Stimulated activated CD8-positive, alpha-beta memory T cell treated with anti-CD3 and anti-CD28 coated beads, Interleukin-12 subunit alpha, Interleukin-12 subunit beta, amount 100 ng/mL, for 4 hours (primary cell): Measurements from ENCODE around the gene DSP.

ENCODE experiments used
- DNase-seq: peaks from one replicate; pipeline ENCODE4 v3.0.0-alpha.2; 2020; ENCODE audit warnings: low read depth

Gene DSP

DNA sequence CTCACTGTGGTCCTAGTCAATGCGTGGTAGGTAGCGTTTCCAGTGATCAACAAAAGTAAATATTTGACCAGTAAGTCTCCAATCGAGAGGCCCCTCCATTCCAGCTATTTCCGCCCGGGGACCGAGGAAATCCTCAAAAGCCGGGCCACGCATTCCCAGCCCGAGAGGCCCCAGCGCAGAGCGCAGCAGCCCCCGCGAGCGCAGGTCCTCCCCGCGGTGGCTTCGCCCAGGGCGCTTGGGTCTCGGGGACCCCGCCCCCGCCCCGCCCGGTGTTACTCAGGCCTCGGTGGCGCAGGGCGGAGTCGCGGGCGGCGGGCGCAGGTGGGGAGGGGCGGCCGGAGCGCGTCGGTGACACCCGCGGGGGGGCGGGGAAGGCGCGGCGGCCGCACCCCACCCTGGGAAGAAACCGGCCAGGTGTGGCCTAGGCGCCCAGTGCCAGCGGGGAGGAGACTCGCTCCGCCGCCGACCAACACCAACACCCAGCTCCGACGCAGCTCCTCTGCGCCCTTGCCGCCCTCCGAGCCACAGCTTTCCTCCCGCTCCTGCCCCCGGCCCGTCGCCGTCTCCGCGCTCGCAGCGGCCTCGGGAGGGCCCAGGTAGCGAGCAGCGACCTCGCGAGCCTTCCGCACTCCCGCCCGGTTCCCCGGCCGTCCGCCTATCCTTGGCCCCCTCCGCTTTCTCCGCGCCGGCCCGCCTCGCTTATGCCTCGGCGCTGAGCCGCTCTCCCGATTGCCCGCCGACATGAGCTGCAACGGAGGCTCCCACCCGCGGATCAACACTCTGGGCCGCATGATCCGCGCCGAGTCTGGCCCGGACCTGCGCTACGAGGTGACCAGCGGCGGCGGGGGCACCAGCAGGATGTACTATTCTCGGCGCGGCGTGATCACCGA is at the start of gene DSP:
Gene DSP (plus strand): TSS at position 497 of the 890 bp plus-strand sequence. CDS start 245 bp downstream, at position 742.
- DNase-seq: peak; percentile 16

DNA sequence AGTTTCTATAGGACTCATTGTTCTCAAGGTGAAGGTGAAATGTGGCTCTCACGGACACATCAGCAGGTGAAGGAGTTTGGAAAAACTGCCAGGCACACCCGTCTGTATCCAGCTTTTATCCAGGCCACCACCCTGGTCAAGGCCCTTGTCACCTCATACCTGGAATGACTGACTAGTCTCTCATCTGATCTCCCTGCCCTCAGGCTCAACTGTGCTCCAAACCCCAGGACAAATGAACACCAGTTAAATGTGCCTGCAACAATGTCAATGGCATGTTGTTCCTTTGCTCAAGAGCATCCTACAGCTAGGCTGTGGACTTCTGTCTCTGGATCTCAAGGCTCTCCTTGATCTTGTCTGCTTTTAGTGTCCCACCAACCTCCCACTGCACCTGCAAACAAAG is 47.6 kb upstream of the DSP start:
- DNase-seq: no peak

- no peak for DNase-seq
These were observed 46.8 kb upstream of the DSP start for GRCh38 chr6:7494638-7495037.

- DNase-seq: no peak
These were observed 45.1 kb upstream of the DSP start for GRCh38 chr6:7496266-7496875.

- DNase-seq: no peak
These were observed 40.7 kb upstream of the DSP start for GRCh38 chr6:7500752-7501282.

- DNase-seq: no peak
These were observed 38.7 kb upstream of the DSP start for GRCh38 chr6:7502743-7503142.

DNA sequence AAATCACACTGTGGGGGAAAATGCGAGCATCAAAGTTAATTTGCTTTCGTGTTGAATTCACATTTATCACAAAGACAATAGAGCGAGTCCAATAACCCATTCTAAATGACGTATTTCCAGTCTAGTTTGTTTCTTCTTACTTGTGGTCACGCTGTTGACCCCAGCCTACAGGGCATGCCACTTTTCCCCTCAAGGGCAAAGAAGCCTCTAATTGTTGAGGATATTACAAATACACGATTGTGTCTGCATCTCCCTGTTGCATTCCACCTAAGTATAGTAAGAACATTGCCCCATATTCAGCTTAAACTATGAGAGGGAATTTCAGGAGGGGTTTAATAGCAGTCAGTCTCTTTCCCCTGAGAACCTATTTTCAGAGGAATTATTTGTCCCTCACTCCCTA is 37.4 kb upstream of the DSP start:
- DNase-seq: no peak

- DNase-seq: no peak
These were observed 36.2 kb upstream of the DSP start for GRCh38 chr6:7505189-7505699.

DNA sequence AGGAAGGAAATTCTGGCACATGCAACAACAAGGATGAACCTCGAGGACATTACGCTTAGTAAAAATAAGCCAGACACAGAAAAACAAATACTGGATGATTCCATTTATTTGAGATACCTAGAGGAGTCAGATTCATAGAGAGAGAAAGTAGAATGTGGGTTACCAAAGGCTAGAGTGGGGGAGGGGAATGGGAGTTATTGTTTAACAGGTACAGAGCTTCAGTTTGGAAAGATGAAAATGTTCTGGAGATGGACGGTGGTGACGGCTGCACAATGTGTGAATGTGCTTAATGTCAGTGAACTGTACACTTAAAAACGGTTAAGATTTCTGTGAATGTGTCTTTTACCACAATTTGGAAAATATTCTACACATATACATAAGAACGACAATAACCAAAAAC is 33.9 kb upstream of the DSP start:
- no peak for DNase-seq

- no peak for DNase-seq
These were observed 29.2 kb upstream of the DSP start for GRCh38 chr6:7512320-7512719.

DNA sequence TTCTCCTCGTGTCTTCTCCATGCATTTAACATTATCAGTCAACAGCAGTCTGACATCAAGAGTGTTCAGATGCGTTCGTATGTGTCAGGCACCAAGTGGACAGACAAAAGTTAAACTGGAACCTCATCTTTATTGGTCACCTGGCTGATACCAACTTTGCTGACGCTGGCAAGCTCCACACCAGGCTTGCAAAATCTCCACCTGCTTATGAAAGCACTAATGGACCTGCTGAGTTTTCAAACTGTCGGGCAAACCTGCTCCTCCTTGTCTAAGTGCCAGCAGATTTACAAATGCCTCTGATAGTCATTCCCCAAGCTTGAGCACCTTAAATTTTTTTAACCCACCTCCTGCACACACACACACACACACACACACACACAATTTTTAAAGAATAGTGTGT is 27.9 kb upstream of the DSP start:
- DNase-seq: no peak

DNA sequence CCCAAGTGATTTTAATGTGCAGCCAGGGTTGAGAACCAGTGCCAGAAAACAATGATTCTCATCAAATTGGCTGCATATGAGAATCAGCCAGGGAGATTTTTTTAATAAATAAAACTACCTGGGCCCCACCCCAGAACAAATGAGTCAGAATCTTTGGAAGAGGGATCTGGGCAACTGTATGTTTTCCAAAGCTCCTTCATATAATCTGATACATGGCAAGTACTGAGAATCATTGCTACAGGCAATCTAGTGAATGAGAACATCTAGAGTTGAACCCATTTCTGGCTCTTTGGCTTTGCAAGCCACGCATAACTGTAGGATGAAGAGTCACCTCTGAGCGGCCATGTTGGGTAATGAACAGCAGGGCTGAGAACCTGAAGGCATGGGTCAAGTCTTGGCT is 26.1 kb upstream of the DSP start:
- no peak for DNase-seq

- no peak for DNase-seq
These were observed 22.6 kb upstream of the DSP start for GRCh38 chr6:7518877-7519276.

GRCh38 chr6:7522873-7523272 is 18.6 kb upstream of the DSP start:
- DNase-seq: no peak

DNA sequence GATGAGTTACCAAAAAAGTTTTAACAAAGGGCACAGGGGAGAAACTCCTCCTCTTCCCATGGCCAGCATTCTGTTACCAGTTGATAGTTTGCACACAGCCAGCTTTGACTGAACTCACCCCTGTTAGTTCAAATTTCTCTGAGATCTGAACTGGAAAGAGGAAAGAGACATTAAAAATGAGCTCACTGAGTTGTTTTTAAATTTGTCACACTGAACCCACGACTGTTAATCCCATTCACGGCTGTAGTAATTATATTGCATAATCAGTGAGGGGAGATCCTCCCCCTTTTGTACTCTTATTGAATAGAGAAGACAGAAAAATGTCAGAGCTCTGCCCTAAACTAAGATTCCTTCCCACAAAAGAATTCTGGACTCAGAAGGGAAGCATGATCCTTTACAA is 17.5 kb upstream of the DSP start:
- DNase-seq: no peak

GRCh38 chr6:7526755-7527154 is 14.7 kb upstream of the DSP start:
- no peak for DNase-seq

DNA sequence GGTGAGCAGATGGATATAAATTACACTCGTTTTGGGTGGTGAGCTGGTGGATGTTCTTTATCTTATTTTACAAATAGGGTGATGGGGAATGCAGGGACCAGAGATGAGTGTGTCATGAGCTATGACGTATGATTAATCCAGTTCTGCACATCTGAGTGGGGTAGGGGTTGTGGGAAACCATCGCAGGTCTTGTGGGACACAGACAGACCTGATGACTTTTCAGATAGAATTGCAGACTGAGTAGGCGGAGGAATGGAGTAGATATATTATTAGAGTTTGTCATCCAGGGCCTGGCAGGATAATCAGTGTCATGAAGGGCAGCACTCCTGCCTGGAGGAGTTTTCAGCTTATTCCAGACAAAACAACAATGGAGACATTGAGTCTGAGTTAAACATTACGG is 12.9 kb upstream of the DSP start:
- no peak for DNase-seq

DNA sequence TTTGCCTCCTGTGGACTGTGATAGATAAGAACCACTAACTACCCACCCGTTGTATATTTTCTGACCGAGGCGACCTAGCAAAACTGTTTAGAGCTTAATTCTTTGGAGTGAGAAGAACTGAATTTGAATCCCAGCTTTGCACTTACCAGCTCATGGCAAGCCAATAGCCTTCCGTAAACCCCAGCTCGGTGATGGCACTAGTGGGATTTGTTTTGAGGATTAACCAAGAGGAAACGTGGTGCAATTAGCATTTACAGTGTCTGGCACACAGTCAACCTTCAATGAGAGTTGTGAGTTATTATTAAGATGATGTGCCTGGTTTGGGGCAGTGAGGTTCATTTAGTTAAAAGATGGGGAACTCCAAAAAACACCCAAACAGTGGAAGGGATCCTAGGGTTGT is 12.3 kb upstream of the DSP start:
- DNase-seq: no peak

DNA sequence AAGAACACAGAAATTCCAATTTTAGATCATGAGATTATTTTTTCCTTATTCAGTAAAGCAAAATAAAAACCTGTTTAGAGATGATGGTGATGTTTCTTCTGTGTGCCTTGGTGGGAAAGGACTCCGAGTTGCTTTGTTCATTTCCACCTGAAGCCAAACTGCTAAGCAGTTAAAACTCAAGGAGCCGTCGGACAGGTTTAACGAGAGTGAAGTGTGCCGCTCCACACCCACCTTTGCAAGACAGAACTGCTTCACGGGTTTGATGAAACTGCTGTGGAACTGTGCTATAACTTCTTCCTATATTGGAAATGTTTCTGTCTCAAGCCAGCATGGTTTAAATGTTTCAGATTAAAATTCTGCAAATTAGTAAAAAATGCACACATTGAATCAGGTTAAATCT is 9.2 kb upstream of the DSP start:
- DNase-seq: no peak

DNA sequence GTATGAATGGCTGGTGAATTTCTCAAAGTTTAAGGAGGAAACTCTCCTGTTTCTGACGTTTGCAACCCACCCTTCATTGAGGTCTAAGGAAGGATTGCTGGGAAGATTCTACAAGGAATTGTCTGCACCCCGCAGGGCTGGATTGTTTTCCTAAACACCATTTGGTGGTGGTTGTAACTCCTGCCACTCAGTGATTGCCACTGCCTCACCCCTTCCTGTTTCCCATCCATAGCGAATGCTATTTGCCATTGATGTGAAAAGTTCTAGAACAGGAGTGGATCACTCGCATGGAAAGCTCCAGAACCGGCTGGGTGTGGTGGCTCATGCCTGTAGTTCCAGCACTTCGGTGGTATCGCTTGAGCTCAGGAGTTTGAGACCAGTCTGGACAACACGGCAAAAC is 8.7 kb upstream of the DSP start:
- DNase-seq: no peak

DNA sequence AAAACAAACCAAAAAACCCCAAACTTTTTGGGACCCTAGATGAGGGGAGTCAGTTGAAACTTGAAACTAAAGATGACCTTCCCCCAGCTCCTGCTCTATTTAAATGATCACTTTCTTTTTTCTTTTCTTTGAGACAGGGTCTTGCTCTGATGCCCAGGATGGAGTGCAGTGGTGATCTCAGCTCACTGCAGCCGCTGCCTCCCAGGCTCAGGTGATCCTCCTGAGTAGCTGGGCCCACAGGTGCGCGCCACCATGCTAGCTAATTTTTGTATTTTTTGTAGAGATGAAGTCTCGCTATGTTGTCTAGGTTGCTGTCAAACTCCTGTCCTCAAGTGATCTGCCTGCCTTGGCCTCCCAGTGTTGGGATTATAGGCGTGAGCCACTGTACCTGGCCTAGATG is 7.3 kb upstream of the DSP start:
- no peak for DNase-seq

DNA sequence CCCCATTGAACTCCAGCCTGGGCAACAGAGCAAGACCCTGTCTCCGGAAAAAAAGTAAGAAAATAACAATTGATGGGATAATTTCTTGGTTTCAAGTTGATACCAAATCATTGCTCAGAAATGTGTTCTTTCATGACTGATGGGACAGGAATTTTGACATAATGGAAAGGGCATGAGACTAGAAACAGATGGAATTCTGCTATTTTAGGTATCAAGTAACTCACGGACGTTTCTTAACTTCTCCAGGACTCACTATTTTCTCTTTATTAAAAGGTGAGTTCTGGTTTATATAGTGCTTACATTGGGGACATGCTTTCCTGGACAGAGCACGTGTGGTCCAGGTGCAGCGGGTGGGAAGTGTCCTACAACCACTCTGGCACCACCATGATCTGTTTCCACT is 6.0 kb upstream of the DSP start:
- DNase-seq: no peak

DNA sequence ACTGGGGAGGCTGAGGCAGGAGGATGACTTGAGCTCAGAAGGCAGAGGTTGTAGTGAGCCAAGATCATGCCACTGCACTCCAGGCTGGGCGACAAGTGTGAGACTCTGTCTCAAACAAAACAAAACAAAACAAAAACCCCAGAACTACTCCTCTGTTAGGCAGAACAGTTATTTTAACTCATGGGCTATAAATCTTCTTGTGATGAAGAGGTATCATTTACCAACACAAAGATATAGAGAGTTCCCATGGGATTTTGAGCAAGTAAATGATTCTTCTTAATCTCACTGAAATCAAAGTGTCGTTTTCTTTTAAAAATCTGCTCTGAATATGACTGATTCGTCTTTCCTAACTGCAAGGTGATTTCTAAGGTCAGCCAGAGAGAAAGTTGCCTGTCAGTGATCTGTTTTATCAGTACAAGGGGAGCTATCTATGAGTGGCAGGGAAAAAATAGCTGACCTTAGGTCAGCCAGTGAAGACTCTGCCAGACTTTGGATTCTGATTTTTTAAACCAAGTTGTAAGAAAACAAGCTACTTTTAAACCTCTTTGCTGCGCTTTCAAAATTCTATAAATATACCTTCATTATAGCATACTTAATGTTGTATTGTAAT is 3.8 kb upstream of the DSP start:
- no peak for DNase-seq
